Activated CD8-positive, alpha-beta memory T cell treated with anti-CD3 and anti-CD28 coated beads, Interleukin-2, amount 50 U/mL, for 4 hours (primary cell): ENCODE data around the gene LARP4B.
"Not testable (repeated sequence)": the region's sequence is repeated elsewhere in the genome, so short reads cannot be mapped to it uniquely, and the experiment has no call there.

Experiments
- DNase-seq: peaks from one replicate; pipeline ENCODE4 v3.0.0-alpha.2; 2020

The LARP4B gene

DNA sequence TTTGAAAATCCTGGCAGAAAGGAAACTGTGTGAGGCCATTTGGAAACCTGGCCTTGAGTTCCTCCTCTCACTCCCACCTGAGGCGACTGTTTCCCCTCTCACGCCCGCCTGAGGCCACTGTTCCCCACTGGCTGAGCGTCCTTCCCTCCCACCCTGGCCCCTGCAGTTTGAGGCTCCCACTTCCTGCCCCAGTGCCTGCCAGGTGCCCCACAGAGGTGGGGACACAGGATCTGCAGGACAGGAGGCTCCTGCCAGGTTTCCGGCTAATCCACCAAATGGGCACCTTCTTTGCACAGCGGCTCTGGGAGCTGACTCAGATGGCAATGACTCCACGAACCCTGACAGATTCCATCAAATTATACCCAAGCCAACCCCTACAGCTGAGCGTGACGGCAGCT lies 24.3 kb upstream of the LARP4B start:
- no peak for DNase-seq

DNA sequence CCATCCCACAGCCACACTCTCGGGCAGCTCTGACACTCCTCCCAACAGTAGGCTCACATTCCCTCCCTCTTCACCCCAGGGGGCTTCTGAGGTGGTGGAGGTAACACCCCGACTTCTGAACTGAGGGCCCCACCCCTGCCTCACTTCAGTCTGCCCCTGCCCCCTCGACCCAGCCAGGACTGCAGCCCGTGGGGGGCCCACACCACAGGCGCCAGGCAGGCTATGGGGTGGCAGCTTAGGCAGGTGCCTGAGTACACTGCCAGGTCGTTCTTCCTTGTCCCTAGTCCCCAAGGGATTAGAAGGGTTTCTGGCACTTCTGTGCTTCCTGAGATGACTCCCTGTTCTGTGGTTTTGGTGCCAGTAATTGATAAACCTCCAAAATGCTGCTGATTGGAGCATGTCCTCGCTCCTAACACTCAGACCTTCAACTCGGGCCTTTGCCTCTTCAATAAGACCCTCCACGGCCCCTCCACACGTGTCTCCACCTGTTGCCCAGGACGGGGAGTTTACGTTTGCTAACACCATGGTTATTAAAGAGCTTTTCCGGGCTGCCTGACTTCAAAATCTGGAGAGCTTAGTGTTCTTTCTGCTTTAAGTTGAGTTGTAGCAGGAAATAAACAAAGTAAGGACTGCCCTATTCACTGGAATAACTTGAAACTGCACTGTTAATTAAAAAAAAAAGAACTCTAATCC lies 23.8 kb upstream of the LARP4B start:
- DNase-seq = no peak

DNA sequence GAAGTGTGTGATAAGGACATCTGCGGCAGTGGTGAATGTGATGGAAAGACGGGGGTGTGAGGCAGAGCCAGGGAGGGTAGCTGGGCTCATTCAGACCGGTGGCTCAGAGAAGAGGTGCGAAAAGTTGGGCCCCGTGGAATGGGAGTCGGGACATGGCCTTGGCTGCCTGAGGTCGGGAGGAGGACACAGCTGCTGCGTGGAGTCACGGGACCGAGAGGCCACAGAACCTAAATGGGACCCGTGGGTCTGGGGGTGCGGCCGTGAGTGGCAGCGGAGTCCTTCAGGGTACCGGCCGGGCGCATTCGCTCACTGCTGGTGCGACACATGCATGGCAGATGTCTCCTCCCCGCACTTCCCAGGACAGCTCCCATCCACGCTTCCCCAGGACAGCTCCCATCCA lies 22.9 kb upstream of the LARP4B start:
- no peak for DNase-seq

DNA sequence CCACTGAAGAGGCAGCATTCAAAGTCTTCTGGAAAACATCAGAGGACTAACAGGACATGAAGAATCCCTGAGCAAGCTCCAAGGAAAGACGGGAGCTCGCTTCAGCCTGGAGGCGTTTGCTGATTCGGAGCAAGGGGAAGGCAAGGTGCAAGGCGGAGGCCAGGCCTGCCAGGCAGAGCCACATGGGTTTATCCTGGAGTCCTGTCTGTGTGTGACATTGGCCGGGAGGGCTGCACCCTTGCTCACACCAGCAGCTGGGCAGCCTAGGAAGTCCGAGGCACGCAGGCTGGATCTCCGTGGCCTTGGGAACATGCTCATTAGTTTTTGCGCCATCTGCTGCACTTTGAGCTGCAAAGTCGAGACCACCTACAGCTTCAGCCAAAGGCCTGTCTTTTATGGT lies 22.3 kb upstream of the LARP4B start:
- DNase-seq = no peak

DNA sequence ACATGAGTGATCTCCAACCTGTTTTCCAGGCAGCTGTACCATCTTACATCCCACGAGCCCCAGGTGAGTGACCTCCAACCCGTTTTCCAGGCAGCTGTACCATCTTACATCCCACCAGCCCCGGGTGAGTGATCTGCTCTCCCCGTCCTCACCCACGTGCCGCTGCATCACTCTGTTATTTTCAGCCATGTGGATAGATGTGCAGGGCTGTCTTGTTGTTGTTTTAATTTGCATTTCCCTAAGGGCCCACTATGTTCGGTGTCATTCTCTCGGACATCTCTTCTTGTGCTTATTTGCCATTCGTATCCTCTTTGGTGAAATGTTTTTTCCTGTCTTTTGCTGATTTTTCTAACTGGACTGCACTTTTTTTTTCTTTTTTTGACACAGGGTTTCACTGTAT lies 17.9 kb upstream of the LARP4B start:
- DNase-seq = no peak

DNA sequence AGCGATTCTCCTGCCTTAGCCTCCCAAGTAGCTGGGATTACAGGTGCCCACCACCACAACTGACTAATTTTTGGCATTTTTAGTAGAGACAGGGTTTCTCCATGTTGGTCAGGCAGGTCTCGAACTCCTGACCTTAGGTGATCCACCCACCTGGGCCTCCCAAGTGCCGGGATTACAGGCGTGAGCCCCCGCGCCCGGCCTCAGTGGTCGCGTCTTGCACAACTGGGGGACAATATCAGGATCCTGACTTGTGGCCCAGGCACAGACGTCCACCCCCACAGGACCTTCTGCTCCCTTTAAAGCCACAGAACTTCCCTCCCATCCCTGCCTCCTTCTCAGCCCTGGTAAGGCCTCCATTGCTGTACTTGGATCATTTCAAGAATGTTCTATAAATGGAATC lies 16.8 kb upstream of the LARP4B start:
- no peak for DNase-seq

DNA sequence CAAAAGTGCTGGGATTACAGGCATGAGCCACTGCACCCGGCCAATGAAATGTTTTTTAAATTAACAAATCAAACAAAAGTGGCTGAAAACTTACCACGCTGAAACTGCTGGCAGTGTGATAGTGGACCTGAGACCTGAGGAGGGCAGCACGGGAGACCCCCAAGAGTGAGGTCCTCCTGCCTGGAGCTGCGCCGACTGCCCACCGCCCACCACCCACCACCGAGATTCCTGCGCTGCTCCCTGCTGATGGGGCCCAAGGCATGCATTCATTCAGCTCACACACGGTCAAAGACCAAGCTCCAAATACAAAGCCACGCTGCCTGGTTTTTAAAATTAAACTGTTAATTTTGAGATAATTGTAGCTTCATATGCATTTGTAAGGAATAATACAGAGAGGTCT lies 16.4 kb upstream of the LARP4B start:
- no peak for DNase-seq

DNA sequence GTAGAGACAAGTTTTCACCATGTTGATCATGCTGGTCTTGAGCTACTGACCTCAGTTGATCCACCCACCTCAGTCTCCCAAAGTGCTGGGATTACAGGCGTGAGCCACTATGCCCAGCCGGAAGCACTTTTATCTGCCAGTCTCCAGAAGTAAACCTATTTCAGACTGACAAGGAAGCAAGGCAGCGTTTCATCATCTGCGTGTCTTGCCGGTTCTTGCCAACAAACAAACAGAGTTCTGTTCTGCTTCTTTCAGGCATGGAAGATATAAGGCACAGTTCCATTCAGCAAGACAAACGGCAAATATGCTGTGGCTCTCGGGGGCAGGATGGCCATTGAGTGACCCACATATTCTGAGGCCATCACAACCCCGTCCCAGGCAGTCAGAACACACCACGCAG lies 15.5 kb upstream of the LARP4B start:
- no peak for DNase-seq

DNA sequence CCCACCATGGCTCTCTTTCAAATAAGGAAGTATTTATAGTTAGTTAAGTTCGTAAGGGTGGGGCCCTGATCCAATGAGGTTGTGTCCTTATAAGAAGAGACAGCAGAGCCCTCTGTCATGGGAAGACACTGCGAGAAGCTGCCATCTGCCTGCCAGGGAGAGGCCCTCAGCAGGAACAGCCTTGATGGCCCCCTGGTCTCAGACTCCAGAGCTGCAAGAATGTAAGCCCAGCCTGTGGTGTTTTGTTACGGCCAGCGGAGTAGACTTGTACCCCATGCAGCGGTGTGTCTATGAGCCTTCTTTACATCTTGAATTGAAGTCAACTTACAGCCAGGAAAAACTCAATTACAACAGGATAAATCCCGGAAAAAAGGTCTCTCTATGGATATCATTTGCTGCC lies 14.3 kb upstream of the LARP4B start:
- no peak for DNase-seq

DNA sequence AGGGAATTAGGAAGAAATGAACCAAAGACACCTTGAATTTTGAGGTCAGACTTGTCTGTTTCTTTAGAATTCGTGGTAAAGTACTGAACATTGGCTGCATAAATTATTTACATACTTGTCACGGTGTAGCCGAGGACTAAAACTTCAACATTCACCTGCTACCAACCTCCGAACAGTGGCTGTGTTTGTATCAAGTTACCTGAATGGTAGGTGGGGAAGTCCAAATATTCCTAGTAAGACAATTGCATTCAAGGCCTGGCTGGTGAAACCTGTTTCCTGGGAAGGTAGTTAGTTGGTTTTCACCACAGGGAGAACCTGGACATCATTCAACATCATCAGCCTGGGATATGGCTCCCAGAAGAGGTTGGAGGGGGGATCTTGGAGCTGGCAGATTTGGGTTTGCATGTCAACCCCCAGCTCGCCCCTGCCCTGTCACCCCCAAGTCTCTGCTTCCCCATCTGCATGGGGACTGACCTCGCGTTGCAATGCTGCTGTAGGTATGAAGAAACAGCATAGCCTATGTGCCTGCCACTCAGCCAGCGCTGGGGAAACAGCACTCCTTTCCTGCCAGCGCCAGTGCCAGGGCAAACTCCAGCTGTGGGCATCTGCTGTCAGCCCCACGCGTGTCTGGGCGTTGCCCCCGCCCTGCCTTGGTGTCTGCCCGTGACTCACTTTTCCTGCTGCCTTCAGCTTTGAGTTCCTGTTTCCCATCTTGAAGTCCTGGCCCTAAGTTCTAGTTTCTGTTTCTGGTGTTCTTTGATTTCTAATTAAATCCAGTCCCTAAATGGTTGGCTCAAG lies 12.7 kb upstream of the LARP4B start:
- DNase-seq = peak; percentile 48

DNA sequence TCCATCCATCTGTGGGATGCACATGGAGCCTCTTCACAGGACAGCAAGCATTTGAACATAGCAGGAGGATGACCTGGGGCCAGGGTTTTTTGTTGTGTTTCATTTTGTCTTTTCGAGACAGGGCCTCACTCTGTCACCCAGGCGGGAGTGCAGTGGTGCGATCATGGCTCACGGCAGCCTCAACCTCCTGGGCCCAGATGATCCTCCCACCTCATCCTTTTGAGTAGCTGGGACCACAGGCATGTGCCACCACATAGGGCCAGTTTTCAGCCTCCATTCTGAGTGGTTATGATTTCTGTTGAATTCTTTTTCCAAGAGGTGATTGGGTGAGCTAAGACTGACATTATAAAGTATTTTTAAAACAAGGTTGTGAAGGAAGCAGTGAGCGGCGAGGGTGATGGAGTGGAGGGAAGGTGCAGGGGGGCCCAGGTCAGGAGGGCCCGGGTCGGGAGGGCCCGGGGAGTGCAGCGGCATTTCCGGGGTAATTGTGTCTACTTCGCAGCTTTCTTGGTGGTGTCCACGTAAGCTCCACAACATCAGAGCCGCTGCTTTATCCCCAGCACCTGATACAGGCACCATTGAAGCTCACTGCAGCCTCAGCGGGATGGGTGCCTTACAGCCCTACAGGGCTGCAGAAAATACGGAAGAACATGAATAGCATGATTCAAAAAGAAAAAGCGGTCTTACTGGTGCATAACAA lies 12.0 kb upstream of the LARP4B start:
- DNase-seq = no peak

DNA sequence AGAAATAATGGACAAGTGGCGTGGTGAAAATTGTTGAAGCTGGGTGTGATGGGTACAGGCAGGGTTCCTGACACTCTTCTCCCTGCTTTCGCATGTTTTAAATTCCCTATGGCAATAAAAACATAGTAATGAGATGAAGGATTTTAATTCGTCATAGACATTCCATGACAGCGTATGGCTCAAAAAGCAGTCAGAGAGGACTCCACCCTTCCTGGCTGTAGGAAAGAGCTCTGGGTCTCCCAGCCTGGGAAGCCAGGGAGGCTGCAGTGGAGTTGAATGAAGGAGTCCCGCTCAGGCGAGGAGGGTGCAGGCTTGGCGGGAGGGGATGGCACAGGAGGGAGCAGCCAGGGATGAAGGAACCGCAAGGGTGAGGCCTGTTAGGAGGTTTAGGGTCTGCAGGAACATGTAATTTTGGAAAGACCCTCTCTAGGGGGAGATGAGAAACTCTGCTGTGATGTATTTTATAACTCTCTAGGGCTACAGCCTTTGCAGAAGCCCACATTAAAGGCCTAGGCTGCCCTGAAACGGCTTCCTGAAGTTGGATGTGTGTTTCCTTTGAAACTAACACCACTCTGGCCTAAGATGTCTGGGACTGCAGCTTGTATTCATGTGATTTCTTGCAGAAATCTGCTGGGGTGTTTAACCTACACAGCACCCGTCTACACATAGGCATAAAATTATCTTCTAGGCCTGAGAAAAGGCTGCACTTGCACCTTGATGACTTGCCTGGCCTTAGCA lies 7.6 kb upstream of the LARP4B start:
- no peak for DNase-seq

DNA sequence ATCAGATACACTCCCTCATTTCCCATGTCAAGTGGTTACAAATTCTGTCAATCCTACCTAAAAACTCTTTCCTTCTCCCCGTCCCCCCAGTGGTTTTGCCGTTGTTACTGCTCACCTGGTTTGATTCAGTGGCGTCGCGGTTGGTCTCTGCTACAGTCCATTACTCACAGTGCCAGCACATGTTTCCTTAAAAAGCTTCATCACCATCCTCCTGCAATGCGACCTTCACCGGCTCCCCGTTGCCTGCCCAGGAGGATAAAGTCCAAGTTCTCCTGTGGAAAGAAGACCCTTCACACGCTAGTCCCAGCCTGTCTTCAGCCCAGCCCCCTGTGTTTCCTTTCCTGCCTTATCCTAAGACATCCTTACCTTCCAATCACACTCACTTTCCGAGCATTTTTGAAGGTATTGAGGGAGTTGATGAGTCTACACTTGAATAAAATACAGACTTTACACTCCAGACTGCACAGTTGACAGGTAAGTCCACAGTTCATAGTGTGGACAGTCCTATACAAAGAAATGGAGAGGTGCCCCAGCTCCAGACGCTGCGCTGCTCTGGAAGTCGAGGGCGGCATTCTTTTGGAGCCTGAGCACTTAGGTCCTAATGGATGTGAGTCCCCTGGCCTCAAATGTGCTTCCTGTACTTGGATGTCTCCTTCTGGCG lies 3.4 kb upstream of the LARP4B start:
- DNase-seq = no peak

DNA sequence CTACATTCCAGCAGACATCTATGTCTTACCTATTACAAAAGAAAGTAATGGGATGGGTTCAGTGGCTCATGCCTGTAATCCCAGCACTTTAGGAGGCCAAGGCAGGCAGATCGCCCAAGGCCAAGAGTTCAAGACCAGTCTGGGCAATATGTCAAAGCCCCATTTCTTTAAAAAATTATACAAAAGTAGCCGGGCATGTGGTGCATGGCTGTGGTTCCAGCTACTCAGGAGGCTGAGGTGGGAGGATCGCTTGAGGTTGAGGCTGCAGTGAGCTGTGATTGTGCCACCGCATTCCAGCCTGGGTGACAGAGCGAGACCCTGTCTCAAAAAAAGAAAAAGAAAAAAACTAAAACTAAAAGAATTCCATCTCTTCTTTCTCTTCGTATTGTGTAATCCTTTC lies 2.7 kb upstream of the LARP4B start:
- not testable (repeated sequence) for DNase-seq

DNA sequence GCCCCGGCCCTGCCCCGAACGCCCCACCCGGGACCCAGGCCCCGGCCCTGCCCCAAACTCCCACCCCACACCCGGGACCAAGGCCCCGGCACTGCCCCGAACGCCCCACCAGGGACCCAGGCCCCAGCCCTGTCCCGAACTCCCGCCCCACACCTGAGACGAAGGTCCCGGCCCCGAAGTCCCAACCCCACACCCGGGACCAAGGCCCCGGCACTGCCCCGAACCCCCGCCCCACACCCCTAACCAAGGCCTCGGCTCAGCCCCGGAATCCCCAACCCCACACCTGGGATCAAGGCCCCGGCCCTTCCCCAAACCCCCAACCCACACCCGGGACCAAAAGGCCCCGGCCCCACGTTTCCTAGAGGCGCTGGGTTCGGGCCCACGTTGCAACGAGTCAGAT lies 1.1 kb upstream of the LARP4B start:
- DNase-seq = peak; percentile 20

DNA sequence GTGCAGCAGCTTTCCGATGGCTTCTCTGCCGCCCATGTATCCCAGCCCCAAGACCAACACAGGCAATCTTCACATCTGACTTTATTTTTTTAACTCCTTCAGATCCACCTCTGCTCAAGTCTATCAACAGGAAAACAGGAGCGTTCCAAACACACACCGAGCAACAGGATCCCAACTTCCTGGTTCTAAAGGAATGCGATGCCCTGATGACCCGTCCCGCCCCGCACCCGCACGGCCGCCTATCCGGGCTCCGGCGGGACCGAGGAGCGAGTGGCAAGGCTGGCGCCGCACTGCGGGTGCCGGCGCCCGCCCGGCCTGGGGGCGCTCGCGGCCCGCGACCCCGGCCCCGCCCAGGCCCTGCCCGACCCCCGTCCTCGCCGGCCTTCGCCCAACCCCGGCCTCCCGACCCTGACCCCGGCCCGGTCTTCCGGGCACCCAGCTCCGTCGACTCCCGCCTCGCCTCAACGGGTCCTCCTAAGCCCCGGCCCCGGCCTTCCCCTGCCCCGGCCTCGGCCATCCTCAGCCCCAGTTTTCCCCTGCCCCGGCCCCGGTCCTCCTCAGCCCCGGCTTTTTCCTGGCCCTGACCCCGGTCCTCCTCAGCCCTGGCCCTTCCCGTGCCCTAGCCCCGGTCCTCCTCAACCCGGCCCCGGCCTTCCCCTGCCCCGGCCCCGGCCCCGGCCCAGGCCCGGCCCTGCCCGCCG lies 730 bp downstream of the LARP4B start:
- peak; percentile 28 for DNase-seq

DNA sequence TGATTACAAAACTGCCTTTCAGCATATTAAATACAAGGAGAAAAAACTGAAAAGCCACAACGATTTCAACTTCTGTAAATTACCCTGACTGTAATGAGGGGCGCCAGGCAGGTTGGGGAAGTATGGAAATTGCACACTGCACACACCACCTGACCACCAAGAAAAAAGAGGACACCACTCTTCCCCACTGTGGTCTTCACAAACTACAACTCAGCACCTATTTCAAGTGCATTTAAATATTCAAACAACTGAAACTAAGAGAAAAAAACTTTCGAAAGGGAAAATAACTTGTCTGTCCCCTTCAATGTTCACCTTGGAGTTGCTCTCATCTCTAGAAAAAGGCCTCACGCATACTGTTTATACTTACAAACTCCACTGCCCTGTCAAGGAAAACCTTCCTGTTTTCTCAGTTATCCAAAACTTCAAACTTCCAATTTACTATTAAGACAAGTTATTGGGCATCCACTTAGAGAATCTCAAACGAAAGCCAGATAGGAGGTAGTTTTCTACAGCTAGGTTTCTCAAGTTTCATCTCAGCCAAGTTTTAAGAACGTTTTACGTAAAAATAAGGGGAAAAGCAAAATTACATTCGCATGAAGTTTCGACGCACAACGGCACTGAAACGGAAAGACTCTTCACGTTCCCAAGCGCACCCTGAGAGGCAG lies 1.4 kb downstream of the LARP4B start:
- no peak for DNase-seq

DNA sequence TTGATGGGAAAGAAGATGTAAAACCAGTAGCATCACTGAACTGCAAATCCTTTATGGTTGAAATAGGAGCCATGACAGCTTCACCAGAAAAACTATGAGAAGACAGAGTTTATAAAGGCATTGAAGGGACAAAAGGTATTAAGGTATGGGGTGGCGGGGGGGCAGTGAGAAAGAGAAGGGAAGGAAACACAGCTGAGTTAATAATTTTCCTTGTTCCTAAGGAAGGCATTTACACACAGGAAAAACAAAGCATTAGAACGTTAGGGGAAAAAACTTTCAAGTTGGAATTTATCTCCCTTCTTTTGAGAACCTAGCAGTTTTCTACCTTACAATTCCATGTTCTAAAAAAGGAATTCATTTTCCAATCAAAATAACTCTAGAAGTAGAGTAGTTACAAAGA lies 4.4 kb downstream of the LARP4B start:
- no peak for DNase-seq

DNA sequence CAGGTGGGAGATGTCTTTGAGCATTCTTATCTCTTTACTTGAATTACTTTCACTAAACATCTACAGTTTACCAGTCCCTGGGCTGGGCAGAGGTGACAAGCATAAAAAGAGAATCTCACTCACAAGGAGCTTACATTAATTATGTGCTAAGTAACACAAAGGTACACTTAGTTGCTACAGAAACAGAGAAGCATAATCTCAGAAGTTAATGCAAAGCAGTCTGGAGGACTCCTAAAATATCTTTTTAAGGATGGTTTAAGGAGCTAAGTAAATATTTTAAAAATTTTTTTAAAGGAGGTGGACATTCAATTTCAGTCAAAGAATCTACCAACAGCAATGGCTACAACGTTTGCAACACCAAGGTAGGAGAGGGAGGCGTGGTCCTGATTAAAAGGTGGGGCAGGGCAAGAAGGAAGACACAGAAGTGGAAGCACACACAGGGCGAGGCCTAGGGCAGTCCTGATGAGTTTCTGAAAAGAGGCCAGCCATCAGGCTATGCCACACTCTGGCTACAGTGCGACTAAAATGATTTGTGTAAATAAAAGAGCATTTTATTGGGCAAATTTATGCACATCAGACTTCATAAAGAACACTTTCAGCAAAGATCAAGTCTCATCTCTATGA lies 5.3 kb downstream of the LARP4B start:
- DNase-seq = no peak

DNA sequence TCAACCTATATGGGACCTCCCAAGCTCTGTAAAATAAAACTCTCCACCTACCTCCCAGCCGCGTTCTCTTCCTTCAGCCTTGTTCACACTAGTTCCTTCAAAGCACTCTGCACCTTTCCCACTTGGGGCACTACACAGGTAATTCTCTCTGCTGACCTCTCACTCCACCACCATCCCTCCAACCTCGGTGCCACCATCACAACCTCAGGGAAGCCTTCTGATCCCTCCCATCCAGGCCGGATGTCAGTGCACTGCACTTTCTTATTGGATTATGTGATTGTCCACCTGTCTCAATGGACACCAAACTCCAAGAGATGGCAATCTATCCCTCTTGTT lies 7.0 kb downstream of the LARP4B start:
- no peak for DNase-seq

DNA sequence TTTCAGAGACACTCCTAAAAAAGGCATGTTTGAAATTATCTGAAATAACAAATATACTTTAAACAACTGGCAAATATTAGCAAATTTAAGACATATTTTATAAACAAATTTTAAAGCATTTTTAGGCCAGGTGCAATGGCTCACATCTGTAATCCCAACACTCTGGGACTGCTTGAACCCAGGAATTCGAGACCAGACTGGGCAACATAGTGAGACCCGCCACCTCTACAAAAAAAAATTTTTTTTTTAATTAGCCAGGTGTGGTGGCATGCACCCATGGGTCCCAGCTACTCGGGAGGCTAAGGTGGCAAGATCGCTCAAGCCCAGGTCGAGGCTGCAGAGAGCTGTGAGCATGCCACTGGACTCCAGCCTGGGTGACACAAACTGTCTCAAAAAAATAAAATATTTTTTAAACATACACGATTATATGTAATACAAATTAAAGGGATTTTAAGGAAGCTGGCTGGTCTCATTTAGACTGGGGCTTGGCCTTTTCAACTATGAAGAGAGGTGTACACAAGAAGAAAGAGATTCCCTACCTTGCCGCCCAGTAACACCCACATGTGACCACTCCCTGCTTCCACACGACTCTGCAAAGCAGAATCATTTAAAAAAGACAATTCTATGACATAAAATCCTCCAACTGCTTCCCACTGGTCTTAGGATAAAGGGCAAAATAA lies 7.5 kb downstream of the LARP4B start:
- DNase-seq = no peak
